GM10248 (cell line): ENCODE results near the gene CCDC78.
A peak's percentile ranks its signal among the peaks of the same experiment; 100 is the strongest.

Experiments used
- CTCF ChIA-PET: fragments of 300-600 bp; sonication (Branson Sonifier 250); formaldehyde crosslinking; extraction: SDS; loops from one replicate; lab custom pipeline; 2021; ENCODE audit warnings: antibody characterized with exemption; lab: Yijun Ruan, JAX
- POLR2A ChIA-PET: fragments of 350-650 bp; sonication (Branson Sonifier 250); formaldehyde crosslinking; extraction: SDS; loops from one replicate; lab custom pipeline; 2020; ENCODE audit warnings: antibody characterized with exemption; lab: Yijun Ruan, JAX
- DNase-seq: peaks from one replicate; pipeline ENCODE4 v3.0.0; 2012; ENCODE audit errors: extremely low spot score
- CTCF ChIP-seq: IDR thresholded peaks from 2 replicates; pipeline ENCODE4 v1.5.1; 2012; ENCODE audit warnings: mild to moderate bottlenecking, low read depth; ENCODE audit errors: extremely low read depth, missing control alignments, control extremely low read depth

CCDC78 gene

GRCh38 chr16:733382-734207 is 7.4 kb upstream of the CCDC78 start:
- no peak for DNase-seq
- TF ChIP-seq CTCF: peak; percentile 19
- CTCF ChIA-PET: interaction anchor here (0.9 to 1.4 kb wide), 2 partner anchors 17 to 21 kb away, joined by 3 to 4 read pairs; no protein-coding TSS in a partner anchor
- POLR2A ChIA-PET: no interaction called here

- ChIA-PET CTCF (interaction anchor here (0.9 kb wide), 1 partner anchor 18 kb away, joined by 3 read pairs; no protein-coding TSS in a partner anchor), POLR2A (no interaction called here)
- TF ChIP-seq CTCF: peak; percentile 12
- DNase-seq: no peak
These were observed 6.7 kb upstream of the CCDC78 start for GRCh38 chr16:732936-733335.

GRCh38 chr16:732332-732731 is 6.1 kb upstream of the CCDC78 start:
- no peak for DNase-seq
- CTCF ChIA-PET: interaction anchor here (0.8 to 1.0 kb wide), 2 partner anchors 8 to 10 kb away, joined by 3 read pairs; partner anchors contain the start of gene CIAO3
- POLR2A ChIA-PET: no interaction called here
- TF ChIP-seq CTCF: no peak

- TF ChIP-seq CTCF: no peak
- ChIA-PET CTCF (interaction anchor here (0.8 to 2.1 kb wide), 7 partner anchors 8 to 54 kb away, joined by 3 to 11 read pairs (median 4); partner anchors contain the start of genes ANTKMT, CIAO3 and METRN), POLR2A (no interaction called here)
- no peak for DNase-seq
These were observed 4.6 kb upstream of the CCDC78 start for GRCh38 chr16:730666-731509.

GRCh38 chr16:729768-730665 is 3.8 kb upstream of the CCDC78 start:
- CTCF ChIA-PET: interaction anchor here (1.3 to 2.1 kb wide), 4 partner anchors 9 to 55 kb away, joined by 4 to 11 read pairs (median 6); partner anchors contain the start of genes ANTKMT and CIAO3
- TF ChIP-seq CTCF: no peak
- DNase-seq: no peak
- POLR2A ChIA-PET: no interaction called here
